AG08395 (cell line): ENCODE results near the gene FAR1.

Experiments used
- DNase-seq: peaks from one replicate; pipeline ENCODE4 v3.0.0; 2012; ENCODE audit warnings: mixed read lengths, low spot score

The FAR1 gene

DNA sequence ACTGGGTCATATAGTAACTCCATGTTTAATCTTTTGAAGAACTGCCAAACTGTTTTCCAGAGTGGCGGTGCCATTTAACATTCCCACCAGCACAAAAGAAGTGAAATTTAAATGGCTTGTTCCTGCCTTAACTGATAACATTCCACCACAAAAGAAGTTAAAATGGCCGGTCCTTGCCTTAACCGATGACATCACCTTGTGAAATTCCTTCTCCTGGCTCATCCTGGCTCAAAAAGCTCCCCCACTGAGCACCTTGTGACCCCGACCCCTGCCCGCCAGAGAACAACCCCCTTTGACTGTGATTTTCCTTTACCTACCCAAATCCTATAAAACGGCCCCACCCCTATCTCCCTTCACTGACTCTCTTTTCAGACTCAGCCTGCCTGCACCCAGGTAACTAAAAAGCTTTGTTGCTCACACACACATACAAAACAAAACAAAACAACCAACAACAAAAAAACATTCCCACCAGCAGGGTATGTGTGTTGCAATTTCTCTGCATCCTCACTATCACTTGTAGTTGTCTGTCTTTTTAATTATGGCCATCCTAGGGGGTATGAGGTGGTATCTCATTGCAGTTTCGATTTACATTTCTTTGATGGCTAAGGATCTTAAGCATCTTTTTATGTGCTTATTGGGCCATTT, 109.0 kb downstream of the FAR1 start:
- no peak for DNase-seq

DNA sequence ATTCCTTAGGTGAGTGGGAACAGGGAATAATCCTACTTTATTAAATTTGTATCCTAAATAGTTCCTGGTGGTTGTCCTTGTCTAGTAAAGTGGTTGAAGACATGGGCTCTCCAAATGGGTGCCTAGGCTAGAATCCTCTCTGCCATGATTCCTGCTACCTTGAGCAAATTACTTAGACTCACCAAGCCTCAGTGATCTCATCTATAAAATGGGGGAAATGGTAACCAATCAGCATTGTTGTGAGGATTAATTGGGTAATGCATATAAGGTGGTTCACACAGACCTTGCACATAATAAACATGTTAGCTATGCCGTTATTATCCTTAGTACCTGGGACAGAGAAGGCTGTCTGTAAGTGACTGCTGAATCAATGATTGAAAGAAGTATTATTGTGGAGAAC, 109.9 kb downstream of the FAR1 start:
- DNase-seq, result no peak

DNA sequence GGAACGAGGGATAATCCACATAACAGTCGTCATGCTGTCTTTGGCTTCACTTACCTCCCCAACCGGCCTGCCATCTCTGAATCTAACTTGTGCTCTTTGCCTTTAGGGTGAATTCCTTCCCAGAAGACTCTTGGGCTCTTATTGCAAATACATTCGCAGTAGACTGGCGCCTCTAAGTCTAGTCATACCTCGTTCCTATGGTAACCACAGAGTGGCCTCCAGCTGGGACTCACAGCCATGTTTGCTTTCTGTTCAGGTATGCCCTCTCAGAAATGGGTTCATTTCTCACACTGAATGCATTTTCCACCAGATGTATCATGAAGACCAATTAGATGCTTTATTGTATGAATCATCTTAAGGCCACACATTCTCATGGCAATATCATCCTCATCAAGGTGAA, 112.7 kb downstream of the FAR1 start:
- no peak for DNase-seq
